ENCODE measurements around the gene KCNAB1.

GRCh38 chr3:156553705-156554356 lies 433.5 kb downstream of the KCNAB1 start:
- no peak for TF ChIP-seq CTCF (optimal IDR thresholded peaks at IDR 0.05 in 1 of 3, IDR thresholded peaks at IDR 0.05 in 1 of 3, conservative IDR thresholded peaks at IDR 0.05 in 1 of 3; ENCODE audit: extremely low read depth in 1 of 3, insufficient read depth in 2 of 3, low read length in 3 of 3)
- TF ChIP-seq EZH2 (IDR thresholded peaks at IDR 0.05; ENCODE audit: low read length): no peak

Measured in keratinocyte (primary cell).